Aorta (tissue), 5 donors: ENCODE data around the gene NF1. TPM values are rescaled to one million over a fixed set of nuclear protein-coding genes. Genes with fewer than 3 reads are reported as not detected.
A peak's percentile ranks its signal among the peaks of the same experiment; 100 is the strongest.

Source experiments
- ATAC-seq: fragments of 200-7000 bp; cut with Tn5 transposase; one replicate; pipeline ENCODE4 v1.9.1; 2022; ENCODE audit warnings: moderate library complexity; ENCODE audit not compliant: low FRiP score
- DNase-seq, 2 donors: peaks; one replicate each; pipeline ENCODE4 v3.0.0-alpha.2; 2020
- H3K27ac ChIP-seq, 2 donors: one replicate each; pipeline ENCODE4 v1.5.1; 2013; ENCODE audit warnings: low read length in 2 of 2, mild to moderate bottlenecking in 2 of 2, moderate library complexity in 2 of 2, control low read depth in 1 of 2, inconsistent platforms in 1 of 2, low read depth in 1 of 2
- H3K27me3 ChIP-seq, 2 donors: one replicate each; pipeline ENCODE4 v1.6.1; 2013; ENCODE audit warnings: control low read depth in 1 of 2, low read length in 1 of 2, mild to moderate bottlenecking in 1 of 2, moderate library complexity in 1 of 2; ENCODE audit not compliant: insufficient read depth in 2 of 2, control insufficient read depth in 1 of 2
- H3K36me3 ChIP-seq, 2 donors: one replicate each; pipeline ENCODE4 v1.6.1; 2013; ENCODE audit warnings: control low read depth in 1 of 2, low read length in 1 of 2, mild to moderate bottlenecking in 1 of 2; ENCODE audit not compliant: insufficient read depth in 2 of 2, control insufficient read depth in 1 of 2
- H3K4me1 ChIP-seq, 2 donors: one replicate each; pipeline ENCODE4 v1.6.1; 2013; ENCODE audit warnings: low read length in 2 of 2, control low read depth in 1 of 2, mild to moderate bottlenecking in 1 of 2, moderate library complexity in 1 of 2; ENCODE audit not compliant: insufficient read depth in 2 of 2, control insufficient read depth in 1 of 2
- H3K4me3 ChIP-seq, 2 donors: one replicate each; pipeline ENCODE4 v1.5.1; 2013; ENCODE audit warnings: low read length in 2 of 2, control low read depth in 1 of 2, mild to moderate bottlenecking in 1 of 2
- H3K9me3 ChIP-seq: one replicate; pipeline ENCODE4 v1.6.1; 2013; ENCODE audit warnings: mild to moderate bottlenecking, low read length; ENCODE audit not compliant: control insufficient read depth
- WGBS, 2 donors: extraction: QIAGEN DNeasy Blood & Tissue Kit; methylation state at CpG; one replicate each; pipeline ENCODE4 v1.1.7; 2013; 5-methylcytosine and 5-hydroxymethylcytosine counted together
- intact Hi-C, 2 donors: fragments of 100-400 bp; cut with DNase I; formaldehyde crosslinking; loops; one replicate each; pipeline versions ENCODE4 v1.14.2 to v1.15.0; 2022
- polyA plus RNA-seq, 2 donors: library from polyadenylated mRNA; stranded (reverse); fragments of 200-250 nt; gene quantifications; one replicate each; pipeline ENCODE4 v1.2.3, GENCODE V29; 2013
- total RNA-seq, 2 donors: library from RNA; stranded (reverse); fragmentation: NEBNext Ultra II Directional; extraction: Animal tissue kit (Norgen Biotek cat#: 25700); gene quantifications; one replicate each; pipeline ENCODE4 v1.2.1, GENCODE V29; 2021
- donor health status: healthy with polysubstance abuse.
- donor health status: Bipolar disorder and iron deficiency.
- donor health status: DM: no; HTN: no; CAD: no.
- donor health status: DM: no; HTN: no; CAD: no.
- donor health status: DM: yes; HTN: yes; CAD: no.

The NF1 gene
- total and polyA plus RNA-seq, 4 donors = 4.1 to 93.9 (median 45.0) TPM

GRCh38 chr17:31054761-31055160, 40.0 kb upstream of the NF1 start:
- DNase-seq (no peak), ATAC-seq (no peak)
- no peak overlapping the region for H3K27ac ChIP-seq

GRCh38 chr17:31058976-31059375, 35.8 kb upstream of the NF1 start:
- Histone ChIP-seq H3K36me3 (no peaks in the 10 kb centered on the region), H3K9me3 (no peaks in the 10 kb centered on the region), H3K27ac (no peak overlapping the region), H3K27me3 (no peaks in the 10 kb centered on the region), H3K4me3 (no peak overlapping the region), H3K4me1 (no peaks in the 10 kb centered on the region)
- ATAC-seq (no peak), DNase-seq (no peak)
- 92 to 93% methylated on average over 2 of the region's 2 CpGs for WGBS, 2 donors
- intact Hi-C loops = no loop called here

More at GRCh38 chr17:31054761-31055160, 40.0 kb upstream of the NF1 start:
- Histone ChIP-seq H3K4me1 (no peaks in the 10 kb centered on the region), H3K4me3 (no peak overlapping the region), H3K36me3 (no peaks in the 10 kb centered on the region), H3K9me3 (no peaks in the 10 kb centered on the region), H3K27me3 (no peaks in the 10 kb centered on the region)
- 93 to 96% methylated on average over 3 of the region's 3 CpGs for WGBS, 2 donors
- intact Hi-C loops = no loop called here

DNA sequence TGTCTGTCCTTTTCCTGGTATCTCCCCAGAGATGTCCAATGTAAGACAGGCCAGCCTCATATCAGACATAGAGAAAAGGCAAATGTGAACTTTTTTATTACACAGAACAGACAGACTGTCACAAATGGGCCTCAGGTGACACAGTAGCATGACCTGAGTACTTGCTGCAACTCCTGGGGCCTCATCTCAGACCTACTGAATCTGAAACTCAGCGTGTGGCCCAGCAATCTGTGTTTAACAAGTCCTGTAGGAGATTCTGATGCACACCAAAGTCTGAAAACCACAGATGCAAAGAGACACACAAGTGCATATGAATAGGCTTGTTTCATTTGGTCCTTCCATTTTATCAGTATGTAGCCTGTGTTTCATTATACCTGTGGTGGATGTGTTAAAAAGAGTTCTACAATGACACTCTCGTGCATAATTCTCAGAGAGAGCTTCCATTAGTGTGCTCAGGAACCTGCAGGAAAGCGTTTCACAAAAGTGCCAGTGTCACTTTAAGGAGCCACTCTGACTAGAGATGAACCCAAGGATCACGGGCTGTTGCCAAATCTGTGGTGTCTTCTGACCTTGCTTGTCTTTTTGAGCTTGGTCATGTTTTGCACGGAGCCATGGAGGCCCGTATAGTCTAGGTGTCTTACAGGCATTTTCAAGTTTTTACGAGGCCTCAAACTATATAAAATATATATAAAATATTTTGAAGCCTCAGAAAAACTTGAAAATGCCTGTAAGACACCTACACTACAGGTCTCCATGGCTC, 33.8 kb upstream of the NF1 start:
- Histone ChIP-seq H3K4me1 (no peaks in the 10 kb centered on the region), H3K27ac (no peak overlapping the region), H3K36me3 (no peaks in the 10 kb centered on the region), H3K27me3 (no peaks in the 10 kb centered on the region), H3K9me3 (no peaks in the 10 kb centered on the region), H3K4me3 (no peak overlapping the region)
- DNase-seq = no peak
- intact Hi-C loops = no loop called here
- no peak for ATAC-seq
- 89 to 92% methylated on average over 7 of the region's 7 CpGs for WGBS, 2 donors

GRCh38 chr17:31061678-31062077, 33.1 kb upstream of the NF1 start:
- no peaks in the 10 kb centered on the region for H3K9me3 ChIP-seq
- ATAC-seq (no peak), DNase-seq (no peak)
- no peaks in the 10 kb centered on the region for H3K36me3 ChIP-seq
- H3K4me1 ChIP-seq = no peaks in the 10 kb centered on the region
- H3K4me3 ChIP-seq = no peak overlapping the region
- WGBS, 2 donors = 85 to 90% methylated on average over 3 of the region's 3 CpGs
- intact Hi-C loops = no loop called here
- no peaks in the 10 kb centered on the region for H3K27me3 ChIP-seq
- no peak overlapping the region for H3K27ac ChIP-seq

DNA sequence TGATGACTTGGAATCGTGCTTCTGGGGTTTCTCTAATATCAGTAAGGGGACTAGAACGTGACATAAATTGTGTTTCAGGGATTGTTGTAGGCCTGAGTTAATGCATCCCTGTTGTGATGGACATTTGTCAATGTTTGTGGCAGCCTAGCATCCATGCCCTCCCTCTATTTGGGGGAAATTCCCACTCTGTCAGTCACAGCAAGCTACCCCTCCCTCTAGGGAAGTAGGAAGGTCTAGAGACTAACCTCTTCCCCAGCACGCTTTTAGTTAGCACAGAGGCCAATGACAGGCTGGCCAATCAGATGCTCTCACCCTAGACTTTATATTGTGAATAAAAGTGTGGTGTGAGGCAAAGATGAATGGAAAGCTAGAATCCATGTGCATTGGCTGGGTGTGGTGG, 32.4 kb upstream of the NF1 start:
- WGBS, 2 donors = 96 to 97% methylated on average over 3 of the region's 3 CpGs
- no peak for ATAC-seq
- Histone ChIP-seq H3K36me3 (no peaks in the 10 kb centered on the region), H3K4me3 (no peak overlapping the region), H3K27ac (no peak overlapping the region), H3K9me3 (no peaks in the 10 kb centered on the region), H3K4me1 (no peaks in the 10 kb centered on the region), H3K27me3 (no peaks in the 10 kb centered on the region)
- intact Hi-C loops = no loop called here
- DNase-seq = no peak

- no peak for DNase-seq
- WGBS, 2 donors = 82 to 85% methylated on average over 2 of the region's 2 CpGs
- H3K27ac ChIP-seq = no peak overlapping the region
- no peak overlapping the region for H3K4me3 ChIP-seq
- no peak for ATAC-seq
- intact Hi-C loops = no loop called here
- no peaks in the 10 kb centered on the region for H3K27me3 ChIP-seq
- no peaks in the 10 kb centered on the region for H3K9me3 ChIP-seq
- H3K36me3 ChIP-seq = no peaks in the 10 kb centered on the region
- no peaks in the 10 kb centered on the region for H3K4me1 ChIP-seq
These were observed 30.1 kb upstream of the NF1 start for GRCh38 chr17:31064707-31065106.

DNA sequence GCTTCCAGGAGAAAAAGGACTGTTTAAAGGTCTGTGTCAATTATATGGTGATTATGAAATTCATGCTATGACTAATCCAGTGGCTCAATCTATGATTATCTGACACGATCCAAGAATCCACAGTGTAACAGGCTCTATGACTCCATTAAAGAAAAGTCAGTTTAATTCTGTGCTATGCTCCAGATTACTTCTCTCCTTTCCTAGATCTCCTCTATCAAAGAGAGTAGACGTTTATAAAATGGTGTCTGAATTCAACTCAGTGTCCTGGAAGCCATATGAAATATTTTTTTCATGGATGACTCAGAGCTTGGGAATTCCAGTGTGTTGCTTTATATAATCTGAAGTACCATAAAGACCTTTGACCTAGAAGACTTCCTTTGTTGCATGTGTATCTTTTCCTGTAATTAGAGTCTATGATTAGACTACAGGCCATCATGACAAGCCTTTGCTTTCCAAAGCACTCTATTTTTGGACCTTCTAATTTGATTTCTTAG, 27.0 kb upstream of the NF1 start:
- Histone ChIP-seq H3K27me3 (no peaks in the 10 kb centered on the region), H3K9me3 (no peaks in the 10 kb centered on the region), H3K27ac (no peak overlapping the region), H3K36me3 (no peaks in the 10 kb centered on the region), H3K4me1 (no peaks in the 10 kb centered on the region), H3K4me3 (no peak overlapping the region)
- intact Hi-C loops = loop anchor here in 1 of 2 donors (2.0 kb wide), 1 partner anchor 49 kb away; no protein-coding TSS in a partner anchor
- 42 to 48% methylated on average over 2 of the region's 2 CpGs for WGBS, 2 donors
- DNase-seq = no peak
- peak; percentile 83 for ATAC-seq

DNA sequence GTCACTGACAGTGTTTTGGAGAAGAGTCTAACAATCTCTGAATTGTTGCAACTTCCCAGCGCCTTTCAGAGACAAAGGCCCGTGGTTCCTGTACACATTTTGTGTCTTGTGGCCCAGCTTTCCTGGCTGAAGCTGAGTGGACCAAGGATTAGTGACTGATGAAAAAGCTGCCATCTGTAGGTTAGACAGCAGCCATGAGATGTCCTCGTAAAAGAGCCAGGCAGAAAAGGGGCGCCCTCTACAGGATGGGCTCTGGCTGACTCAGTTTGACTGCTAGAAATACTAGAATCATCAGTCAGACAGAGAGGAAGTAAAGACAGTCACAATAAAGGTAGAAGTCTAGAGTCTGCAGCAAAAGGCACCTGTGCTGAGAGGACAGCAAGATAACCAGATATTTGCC, 26.5 kb upstream of the NF1 start:
- ATAC-seq (no peak), DNase-seq (peak in 1 of 2 donors; percentile 61)
- no peaks in the 10 kb centered on the region for H3K9me3 ChIP-seq
- H3K27ac ChIP-seq = no peak overlapping the region
- no peaks in the 10 kb centered on the region for H3K27me3 ChIP-seq
- WGBS, 2 donors = 75 to 78% methylated on average over 4 of the region's 4 CpGs
- no peak overlapping the region for H3K4me3 ChIP-seq
- H3K4me1 ChIP-seq = no peaks in the 10 kb centered on the region
- H3K36me3 ChIP-seq = no peaks in the 10 kb centered on the region
- intact Hi-C loops = loop anchor here in 1 of 2 donors (2.0 kb wide), 1 partner anchor 49 kb away; no protein-coding TSS in a partner anchor

DNA sequence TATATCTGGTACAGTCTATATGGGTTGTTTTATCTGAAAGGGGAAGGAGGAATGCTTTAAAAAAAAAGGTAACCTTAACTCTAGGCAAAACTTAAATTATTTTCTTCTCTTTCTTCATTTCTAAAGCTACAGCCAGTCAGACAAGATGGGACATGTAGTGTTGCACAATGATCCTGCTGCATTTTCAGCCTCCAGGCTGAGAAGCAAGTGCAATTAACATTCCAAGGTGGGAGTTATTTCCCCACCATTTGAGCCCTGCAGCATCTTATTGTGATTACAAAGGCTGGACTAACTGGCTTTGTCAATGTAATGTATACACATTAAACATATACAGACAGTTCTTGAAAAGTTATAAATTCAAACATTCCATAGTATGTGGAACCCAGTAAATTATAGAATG, 22.6 kb upstream of the NF1 start:
- DNase-seq = no peak
- H3K4me3 ChIP-seq = no peak overlapping the region
- no peaks in the 10 kb centered on the region for H3K36me3 ChIP-seq
- no peak for ATAC-seq
- intact Hi-C loops = no loop called here
- H3K27ac ChIP-seq = no peak overlapping the region
- no peaks in the 10 kb centered on the region for H3K4me1 ChIP-seq
- H3K27me3 ChIP-seq = no peaks in the 10 kb centered on the region
- H3K9me3 ChIP-seq = no peaks in the 10 kb centered on the region
